B cell (primary cell): ENCODE data around the gene ZNF324. TPM values are rescaled to one million over a fixed set of nuclear protein-coding genes. Genes with fewer than 3 reads are reported as not detected.

Source experiments
- ATAC-seq: fragments of 200-7000 bp; cut with Tn5 transposase; one replicate; pipeline ENCODE4 v1.10.0; 2021; ENCODE audit warnings: low read depth, mild to moderate bottlenecking, moderate number of reproducible peaks, moderate library complexity
- CTCF ChIA-PET: fragments of 350-600 bp; sonication (Branson Sonifier 250); formaldehyde crosslinking; loops from one replicate; lab custom pipeline; 2021; ENCODE audit warnings: antibody characterized with exemption, inconsistent platforms; lab: Charles Lee
- POLR2A ChIA-PET: fragments of 350-600 bp; sonication (Branson Sonifier 250); formaldehyde crosslinking; loops from one replicate; lab custom pipeline; 2021; ENCODE audit warnings: antibody characterized with exemption; lab: Charles Lee
- DNase-seq: peaks from one replicate; pipeline ENCODE4 v3.0.0; 2013
- H2AFZ ChIP-seq: 2 replicates; pipeline ENCODE4 v1.6.1; 2012; ENCODE audit warnings: mild to moderate bottlenecking, low read depth, low read length; ENCODE audit not compliant: insufficient read depth, poor library complexity, severe bottlenecking
- H3K27ac ChIP-seq, 2 donors: 1 replicate in 1 of 2; 2 replicates in 1 of 2; pipeline ENCODE4 v1.5.1; 2012 to 2013; ENCODE audit warnings: low read length in 2 of 2, mild to moderate bottlenecking in 2 of 2, moderate library complexity in 1 of 2
- H3K27me3 ChIP-seq, 4 experiments: fragments of 200-600 bp in 1 of 4; sonication (generic) in 1 of 4; replicated peaks in 1 of 4; 1 replicate in 2 of 4; 2 replicates in 2 of 4; pipeline versions ENCODE4 v1.6.1 to v1.7.0; 2013 to 2016; ENCODE audit warnings: low read length in 3 of 4, mild to moderate bottlenecking in 2 of 4, mixed read lengths in 1 of 4, moderate library complexity in 1 of 4; ENCODE audit not compliant: insufficient read depth in 4 of 4, control insufficient read depth in 3 of 4; ENCODE audit errors: control extremely low read depth in 1 of 4
- H3K36me3 ChIP-seq, 2 experiments: replicated peaks in 1 of 2; 1 replicate in 1 of 2; 2 replicates in 1 of 2; pipeline versions ENCODE4 v1.6.1 to v1.7.1; 2013; ENCODE audit warnings: low read length in 1 of 2; ENCODE audit not compliant: insufficient read depth in 2 of 2, control insufficient read depth in 1 of 2; ENCODE audit errors: control extremely low read depth in 1 of 2, extremely low read depth in 1 of 2
- H3K4me1 ChIP-seq, 2 donors: fragments of 200-600 bp in 1 of 2; sonication (generic) in 1 of 2; 1 replicate in 1 of 2; 2 replicates in 1 of 2; pipeline versions ENCODE4 v1.5.1 to v1.6.1; 2013 to 2017; ENCODE audit warnings: low read length in 2 of 2; ENCODE audit not compliant: control insufficient read depth in 2 of 2, insufficient read depth in 2 of 2
- H3K4me2 ChIP-seq: replicated peaks from 2 replicates; pipeline ENCODE3; 2012; ENCODE audit warnings: mild to moderate bottlenecking, low read depth, low read length; ENCODE audit not compliant: poor library complexity, severe bottlenecking
- H3K4me3 ChIP-seq, 5 experiments: fragments of 200-600 bp in 1 of 5; sonication (generic) in 1 of 5; 1 replicate in 3 of 5; 2 replicates in 2 of 5; pipeline versions ENCODE4 v1.5.1 to v1.7.0; 2011 to 2016; ENCODE audit warnings: low read length in 4 of 5, mild to moderate bottlenecking in 4 of 5, low read depth in 2 of 5, control low read depth in 1 of 5, moderate library complexity in 1 of 5; ENCODE audit not compliant: insufficient read depth in 1 of 5; ENCODE audit errors: control extremely low read depth in 1 of 5, extremely low read depth in 1 of 5
- H3K79me2 ChIP-seq: fragments of 200-600 bp; sonication (generic); one replicate; pipeline ENCODE4 v1.6.0; 2016; ENCODE audit warnings: low read length; ENCODE audit not compliant: control insufficient read depth, insufficient read depth
- H3K9ac ChIP-seq: fragments of 200-600 bp; sonication (generic); 2 replicates; pipeline ENCODE4 v1.6.1; 2017; ENCODE audit warnings: mild to moderate bottlenecking, low read length, moderate library complexity
- H3K9me3 ChIP-seq, 3 donors: one replicate each; pipeline versions ENCODE4 v1.6.1 to v1.7.1; 2013; ENCODE audit warnings: low read length in 2 of 3; ENCODE audit not compliant: control insufficient read depth in 2 of 3, insufficient read depth in 1 of 3; ENCODE audit errors: control extremely low read depth in 1 of 3
- H4K20me1 ChIP-seq: 2 replicates; pipeline ENCODE4 v1.6.0; 2012; ENCODE audit warnings: mild to moderate bottlenecking, low read length; ENCODE audit not compliant: insufficient read depth, control insufficient read depth, poor library complexity, severe bottlenecking
- H3K27ac Mint-ChIP-seq: one replicate; pipeline ENCODE4 v1.8.0; 2021; ENCODE audit warnings: mixed read lengths
- H3K27me3 Mint-ChIP-seq: one replicate; pipeline ENCODE4 v1.8.0; 2021; ENCODE audit warnings: mixed read lengths
- H3K4me1 Mint-ChIP-seq: one replicate; pipeline ENCODE4 v1.8.0; 2021; ENCODE audit warnings: mixed read lengths
- H3K4me3 Mint-ChIP-seq: one replicate; pipeline ENCODE4 v1.8.0; 2021; ENCODE audit warnings: mixed read lengths
- H3K9me3 Mint-ChIP-seq: one replicate; pipeline ENCODE4 v1.8.0; 2022; ENCODE audit warnings: mixed read lengths; ENCODE audit not compliant: insufficient read depth
- CTCF ChIP-seq: fragments of 200-600 bp; IDR thresholded peaks from one replicate; pipeline ENCODE4 v1.8.0; 2022; ENCODE audit warnings: antibody characterized with exemption, mild to moderate bottlenecking
- EZH2 ChIP-seq: IDR thresholded peaks from 2 replicates; pipeline ENCODE4 v1.6.1; 2012; ENCODE audit warnings: borderline replicate concordance, low read depth, mild to moderate bottlenecking, moderate library complexity, low read length; ENCODE audit not compliant: insufficient read depth, poor library complexity, severe bottlenecking
- WGBS: methylation state at CpG from one replicate; pipeline ENCODE4 v1.1.5; 2013; ENCODE audit warnings: missing lambda C conversion rate; ENCODE audit not compliant: insufficient coverage; 5-methylcytosine and 5-hydroxymethylcytosine counted together
- intact Hi-C: fragments of 100-400 bp; cut with micrococcal nuclease; formaldehyde crosslinking; loops from one replicate; pipeline ENCODE4 v1.10.0; 2022
- polyA plus RNA-seq: library from polyadenylated mRNA; depleted of rRNA; stranded (reverse); fragments of >200 nt; gene quantifications from 2 replicates; pipeline ENCODE4 v1.2.3, GENCODE V29; 2012
- total RNA-seq, 2 donors: library from RNA; stranded (reverse); fragments of 120-200 nt in 1 of 2; gene quantifications; 1 replicate in 1 of 2; 2 replicates in 1 of 2; pipeline versions ENCODE4 v1.2.3 to v1.2.4, GENCODE V29; 2013 to 2022

The ZNF324 gene
- total and polyA plus RNA-seq, 2 donors (not counting 1 experiment from before 2014, with no cell fraction given): 12.8 to 21.0 TPM

- Histone ChIP-seq H3K4me2 (no peak overlapping the region), H2AFZ (no peak overlapping the region), H3K79me2 (no peaks in the 10 kb centered on the region), H3K27me3 (no peaks in the 10 kb centered on the region), H3K4me1 (no peaks in the 10 kb centered on the region), H3K9ac (no peak overlapping the region), H3K9me3 (peaks cover 14 to 80% (median 68%) of the 10 kb centered on the region in 3 donors), H3K36me3 (peaks cover 6 to 21% of the 10 kb centered on the region in 2 experiments), H3K27ac (no peak overlapping the region), H4K20me1 (no peaks in the 10 kb centered on the region), H3K4me3 (no peak overlapping the region)
- intact Hi-C loops: no loop called here
- CTCF ChIA-PET: no interaction called here
- POLR2A ChIA-PET: no interaction called here
- no peak overlapping the region for H3K4me3 Mint-ChIP-seq
- no peaks in the 10 kb centered on the region for H3K4me1 Mint-ChIP-seq
- peaks cover 27% of the 10 kb centered on the region for H3K9me3 Mint-ChIP-seq
- no peaks in the 10 kb centered on the region for H3K27me3 Mint-ChIP-seq
- DNase-seq (no peak), ATAC-seq (no peak)
- no peak overlapping the region for H3K27ac Mint-ChIP-seq
- TF ChIP-seq CTCF: no peak
- no peak for TF ChIP-seq EZH2
Measured at GRCh38 chr19:58429745-58430144, 37.1 kb upstream of the ZNF324 start.

- Histone ChIP-seq H3K79me2 (peaks cover 9% of the 10 kb centered on the region), H3K4me3 (no peak overlapping the region), H3K4me2 (no peak overlapping the region), H3K27me3 (no peaks in the 10 kb centered on the region), H4K20me1 (no peaks in the 10 kb centered on the region), H3K27ac (no peak overlapping the region), H3K4me1 (peaks cover 2 to 5% of the 10 kb centered on the region in 2 donors), H3K36me3 (peaks cover 8 to 43% of the 10 kb centered on the region in 2 experiments), H2AFZ (no peak overlapping the region), H3K9me3 (peaks cover 14 to 93% (median 82%) of the 10 kb centered on the region in 3 donors), H3K9ac (no peak overlapping the region)
- ChIA-PET POLR2A (no interaction called here), CTCF (interaction anchor here (0.6 to 0.7 kb wide), 2 partner anchors 155 to 247 kb away, joined by 3 read pairs; no protein-coding TSS in a partner anchor)
- peaks cover 8% of the 10 kb centered on the region for H3K4me1 Mint-ChIP-seq
- H3K27ac Mint-ChIP-seq: no peak overlapping the region
- DNase-seq (no peak), ATAC-seq (no peak)
- no peaks in the 10 kb centered on the region for H3K27me3 Mint-ChIP-seq
- TF ChIP-seq CTCF: no peak
- TF ChIP-seq EZH2: no peak
- intact Hi-C loops: no loop called here
- peaks cover 28% of the 10 kb centered on the region for H3K9me3 Mint-ChIP-seq
- 100% methylated on average over 1 of the region's 2 CpGs for WGBS
- H3K4me3 Mint-ChIP-seq: no peak overlapping the region
Measured at GRCh38 chr19:58434217-58434616, 32.7 kb upstream of the ZNF324 start.
